Neural cell (in vitro differentiated cells): Measurements from ENCODE around the gene ERCC2.

Experiments used
- EP300 ChIP-seq: fragments of 450-650 bp; conservative IDR thresholded peaks from 2 replicates; pipeline ENCODE4 v1.6.1; 2014; ENCODE audit warnings: antibody characterized with exemption, mild to moderate bottlenecking, moderate library complexity; ENCODE audit not compliant: poor library complexity, severe bottlenecking
- EZH2 ChIP-seq: fragments of 200-600, 300-800 bp; shearing (Covaris generic), sonication (generic); IDR thresholded peaks from 2 replicates; pipeline ENCODE4 v1.6.1; 2014; ENCODE audit warnings: antibody characterized with exemption, low read length, borderline replicate concordance, mild to moderate bottlenecking; ENCODE audit not compliant: insufficient read depth, poor library complexity, severe bottlenecking
- POLR2AphosphoS5 ChIP-seq: IDR thresholded peaks from 2 replicates; pipeline ENCODE4 v1.6.1; 2012
- RAD21 ChIP-seq: fragments of 450-650 bp; conservative IDR thresholded peaks from 2 replicates; pipeline ENCODE4 v1.6.1; 2014; ENCODE audit warnings: antibody characterized with exemption, mild to moderate bottlenecking, moderate library complexity
- TAF1 ChIP-seq: IDR thresholded peaks from 2 replicates; pipeline ENCODE4 v1.6.1; 2012; ENCODE audit warnings: low read depth
- TF ChIP-seq, protein P1 (sequence below): fragments of 450-650 bp; IDR thresholded peaks from 2 replicates; pipeline ENCODE4 v1.5.1; 2014; ENCODE audit warnings: antibody characterized with exemption, mild to moderate bottlenecking, moderate library complexity; ENCODE audit not compliant: poor library complexity, severe bottlenecking
- TF ChIP-seq, protein P2 (sequence below): IDR thresholded peaks from 2 replicates; pipeline ENCODE4 v1.6.1; 2012; ENCODE audit warnings: borderline replicate concordance

DNA sequence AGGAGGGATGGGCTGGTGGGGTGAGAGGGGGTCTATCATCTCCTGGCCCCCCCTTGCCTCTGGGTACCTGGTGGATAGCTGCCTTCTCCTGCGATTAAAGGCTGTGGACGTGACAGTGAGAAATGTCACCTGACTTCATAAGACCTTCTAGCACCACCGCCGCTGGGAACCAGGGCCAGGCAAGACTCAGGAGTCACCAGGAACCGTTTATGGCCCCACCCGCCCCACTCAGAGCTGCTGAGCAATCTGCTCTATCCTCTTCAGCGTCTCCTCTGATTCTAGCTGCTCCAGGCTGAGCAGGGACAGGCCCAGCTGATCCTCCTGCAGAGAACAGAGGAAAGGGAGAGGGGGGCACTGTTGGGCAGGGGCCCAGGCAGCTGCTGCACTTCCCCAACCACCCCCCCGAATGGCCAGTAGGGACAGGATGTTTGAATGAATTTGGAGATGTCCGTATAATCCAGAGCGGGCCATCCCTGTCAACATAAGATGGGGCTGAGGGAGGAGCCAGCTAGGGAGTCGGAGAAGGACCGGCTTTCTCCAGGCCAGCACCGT lies 18.9 kb downstream of the ERCC2 start:
- TF ChIP-seq POLR2AphosphoS5, result no peak
- TF ChIP-seq, protein P1, sequence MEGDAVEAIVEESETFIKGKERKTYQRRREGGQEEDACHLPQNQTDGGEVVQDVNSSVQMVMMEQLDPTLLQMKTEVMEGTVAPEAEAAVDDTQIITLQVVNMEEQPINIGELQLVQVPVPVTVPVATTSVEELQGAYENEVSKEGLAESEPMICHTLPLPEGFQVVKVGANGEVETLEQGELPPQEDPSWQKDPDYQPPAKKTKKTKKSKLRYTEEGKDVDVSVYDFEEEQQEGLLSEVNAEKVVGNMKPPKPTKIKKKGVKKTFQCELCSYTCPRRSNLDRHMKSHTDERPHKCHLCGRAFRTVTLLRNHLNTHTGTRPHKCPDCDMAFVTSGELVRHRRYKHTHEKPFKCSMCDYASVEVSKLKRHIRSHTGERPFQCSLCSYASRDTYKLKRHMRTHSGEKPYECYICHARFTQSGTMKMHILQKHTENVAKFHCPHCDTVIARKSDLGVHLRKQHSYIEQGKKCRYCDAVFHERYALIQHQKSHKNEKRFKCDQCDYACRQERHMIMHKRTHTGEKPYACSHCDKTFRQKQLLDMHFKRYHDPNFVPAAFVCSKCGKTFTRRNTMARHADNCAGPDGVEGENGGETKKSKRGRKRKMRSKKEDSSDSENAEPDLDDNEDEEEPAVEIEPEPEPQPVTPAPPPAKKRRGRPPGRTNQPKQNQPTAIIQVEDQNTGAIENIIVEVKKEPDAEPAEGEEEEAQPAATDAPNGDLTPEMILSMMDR, result no peak
- TF ChIP-seq TAF1, result no peak
- TF ChIP-seq EP300, result no peak
- TF ChIP-seq, protein P2, sequence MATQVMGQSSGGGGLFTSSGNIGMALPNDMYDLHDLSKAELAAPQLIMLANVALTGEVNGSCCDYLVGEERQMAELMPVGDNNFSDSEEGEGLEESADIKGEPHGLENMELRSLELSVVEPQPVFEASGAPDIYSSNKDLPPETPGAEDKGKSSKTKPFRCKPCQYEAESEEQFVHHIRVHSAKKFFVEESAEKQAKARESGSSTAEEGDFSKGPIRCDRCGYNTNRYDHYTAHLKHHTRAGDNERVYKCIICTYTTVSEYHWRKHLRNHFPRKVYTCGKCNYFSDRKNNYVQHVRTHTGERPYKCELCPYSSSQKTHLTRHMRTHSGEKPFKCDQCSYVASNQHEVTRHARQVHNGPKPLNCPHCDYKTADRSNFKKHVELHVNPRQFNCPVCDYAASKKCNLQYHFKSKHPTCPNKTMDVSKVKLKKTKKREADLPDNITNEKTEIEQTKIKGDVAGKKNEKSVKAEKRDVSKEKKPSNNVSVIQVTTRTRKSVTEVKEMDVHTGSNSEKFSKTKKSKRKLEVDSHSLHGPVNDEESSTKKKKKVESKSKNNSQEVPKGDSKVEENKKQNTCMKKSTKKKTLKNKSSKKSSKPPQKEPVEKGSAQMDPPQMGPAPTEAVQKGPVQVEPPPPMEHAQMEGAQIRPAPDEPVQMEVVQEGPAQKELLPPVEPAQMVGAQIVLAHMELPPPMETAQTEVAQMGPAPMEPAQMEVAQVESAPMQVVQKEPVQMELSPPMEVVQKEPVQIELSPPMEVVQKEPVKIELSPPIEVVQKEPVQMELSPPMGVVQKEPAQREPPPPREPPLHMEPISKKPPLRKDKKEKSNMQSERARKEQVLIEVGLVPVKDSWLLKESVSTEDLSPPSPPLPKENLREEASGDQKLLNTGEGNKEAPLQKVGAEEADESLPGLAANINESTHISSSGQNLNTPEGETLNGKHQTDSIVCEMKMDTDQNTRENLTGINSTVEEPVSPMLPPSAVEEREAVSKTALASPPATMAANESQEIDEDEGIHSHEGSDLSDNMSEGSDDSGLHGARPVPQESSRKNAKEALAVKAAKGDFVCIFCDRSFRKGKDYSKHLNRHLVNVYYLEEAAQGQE, result no peak
- no peak for TF ChIP-seq EZH2
- no peak for TF ChIP-seq RAD21
